GM18511 (cell line): ENCODE data around the gene ANKRD33.

Source experiments
- ATAC-seq: cut with Tn5 transposase; IDR thresholded peaks from one replicate; pipeline ENCODE4 v1.9.1; 2021; ENCODE audit warnings: mild to moderate bottlenecking, moderate library complexity; ENCODE audit not compliant: unreplicated experiment

ANKRD33 gene

GRCh38 chr12:51938726-51939125, 50.8 kb downstream of the ANKRD33 start:
- ATAC-seq: no peak

DNA sequence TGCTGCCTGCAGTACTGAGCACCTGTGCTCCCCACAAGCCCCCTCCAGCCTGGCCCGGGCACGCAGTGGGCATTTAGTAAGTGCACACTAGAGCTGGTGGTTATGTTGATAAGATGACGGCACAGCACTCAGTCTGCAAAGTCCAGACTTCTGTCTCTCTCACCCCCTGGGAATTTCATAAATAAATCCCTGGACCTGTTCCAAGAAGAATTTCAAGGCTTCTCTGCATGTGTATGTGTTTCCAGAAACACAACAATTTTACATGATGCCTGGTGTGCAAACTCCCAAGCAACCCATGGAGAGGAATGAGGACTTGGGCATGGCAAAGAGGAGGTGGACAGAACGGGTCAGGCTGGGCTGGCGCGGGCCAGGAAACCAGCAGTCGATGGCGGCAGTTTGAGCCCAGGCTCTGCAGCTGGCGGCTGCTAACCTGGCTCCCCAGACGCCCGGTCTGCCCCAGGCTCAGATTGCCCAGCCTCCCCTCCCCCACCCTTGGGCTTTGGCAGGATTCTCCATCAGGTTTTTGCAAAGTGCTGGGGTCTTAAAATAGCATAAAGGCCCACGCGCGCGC, 53.2 kb downstream of the ANKRD33 start:
- ATAC-seq: no peak
